ENCODE data around the gene MRPL19. TPM values are rescaled to one million over a fixed set of nuclear protein-coding genes. Genes with fewer than 3 reads are reported as not detected.

Gene MRPL19
- total and polyA plus RNA-seq, 2 experiments from 2014 or later = 65.5 to 149 TPM

- Histone ChIP-seq H3K27me3 (ENCODE audit: insufficient read depth) (no peaks in the 10 kb centered on the region), H4K20me1 (replicated peaks; ENCODE audit: insufficient read depth) (no peaks in the 10 kb centered on the region; the same call in 1 of the 2 replicates), H3K4me2 (no peak overlapping the region), H3K4me1 (ENCODE audit: insufficient read depth) (no peaks in the 10 kb centered on the region), H3F3A (replicated peaks; ENCODE audit: low read depth) (no peaks in the 10 kb centered on the region), H3K27ac (ENCODE audit: low read depth) (no peak overlapping the region), H2AFZ (no peak overlapping the region), H3K79me2 (replicated peaks; ENCODE audit: insufficient read depth) (no peaks in the 10 kb centered on the region), H3K36me3 (ENCODE audit: insufficient read depth) (no peaks in the 10 kb centered on the region), H3K4me3 (no peak overlapping the region), H3K9me2 (ENCODE audit: insufficient read depth) (peaks cover 7% of the 10 kb centered on the region; the same call in 1 of the 2 replicates)
- H3K4me3 Mint-ChIP-seq = no peak overlapping the region
- no peaks in the 10 kb centered on the region for H3K9me3 Mint-ChIP-seq
- H3K27ac Mint-ChIP-seq = no peak overlapping the region
- TF ChIP-seq POLR2AphosphoS5 (IDR thresholded peaks at IDR 0.05; ENCODE audit: low read depth) = no peak
- DNase-seq (ENCODE audit: low spot score) (no peak), ATAC-seq (no peak)
- no peaks in the 10 kb centered on the region for H3K4me1 Mint-ChIP-seq
- peaks cover 2% of the 10 kb centered on the region for H3K27me3 Mint-ChIP-seq (ENCODE audit: insufficient read depth, low read depth, poor library complexity)
- H3K36me3 Mint-ChIP-seq (ENCODE audit: low read depth) = no peaks in the 10 kb centered on the region
Observed at GRCh38 chr2:75619956-75620740, 26.4 kb upstream of the MRPL19 start.

DNA sequence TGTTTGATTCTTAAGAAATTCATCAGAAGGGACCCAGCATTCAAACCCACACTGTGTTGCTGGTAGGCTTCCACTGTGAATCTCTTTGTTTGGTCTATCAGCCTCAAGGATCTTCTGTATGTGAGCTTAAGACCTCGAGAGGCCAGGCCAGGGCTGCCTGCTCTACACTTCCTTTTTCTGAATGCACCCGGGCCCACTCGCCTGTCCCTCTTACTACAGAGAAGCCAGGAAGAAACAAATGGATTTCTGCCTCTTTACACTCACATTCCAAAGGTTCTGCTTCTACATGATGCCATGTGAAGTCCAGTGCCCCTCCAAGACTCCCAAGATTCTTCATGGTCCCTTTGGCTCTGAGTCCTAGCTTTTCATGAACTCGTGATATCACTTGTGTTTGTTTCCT lies 25.4 kb upstream of the MRPL19 start:
- no peak overlapping the region for H3K4me3 ChIP-seq
- H3F3A ChIP-seq (replicated peaks; ENCODE audit: low read depth) = no peaks in the 10 kb centered on the region
- no peaks in the 10 kb centered on the region for H3K4me1 Mint-ChIP-seq
- peaks cover 2% of the 10 kb centered on the region for H3K27me3 Mint-ChIP-seq (ENCODE audit: insufficient read depth, low read depth, poor library complexity)
- TF ChIP-seq ZNF331 (CRISPR knock-in tag; IDR thresholded peaks at IDR 0.05; ENCODE audit: low read depth) (no peak), POLR2AphosphoS5 (IDR thresholded peaks at IDR 0.05; ENCODE audit: low read depth) (no peak), CREB1 (CRISPR knock-in tag; IDR thresholded peaks at IDR 0.05; ENCODE audit: low read depth) (no peak), EZH2 (IDR thresholded peaks at IDR 0.05; ENCODE audit: low read depth, unreplicated experiment) (no peak), ZNF114 (CRISPR knock-in tag; IDR thresholded peaks at IDR 0.05) (no peak), JUNB (IDR thresholded peaks at IDR 0.05; ENCODE audit: unreplicated experiment) (no peak), STAT1 (IDR thresholded peaks at IDR 0.05; ENCODE audit: unreplicated experiment) (no peak)
- TF ChIP-seq, protein P1, sequence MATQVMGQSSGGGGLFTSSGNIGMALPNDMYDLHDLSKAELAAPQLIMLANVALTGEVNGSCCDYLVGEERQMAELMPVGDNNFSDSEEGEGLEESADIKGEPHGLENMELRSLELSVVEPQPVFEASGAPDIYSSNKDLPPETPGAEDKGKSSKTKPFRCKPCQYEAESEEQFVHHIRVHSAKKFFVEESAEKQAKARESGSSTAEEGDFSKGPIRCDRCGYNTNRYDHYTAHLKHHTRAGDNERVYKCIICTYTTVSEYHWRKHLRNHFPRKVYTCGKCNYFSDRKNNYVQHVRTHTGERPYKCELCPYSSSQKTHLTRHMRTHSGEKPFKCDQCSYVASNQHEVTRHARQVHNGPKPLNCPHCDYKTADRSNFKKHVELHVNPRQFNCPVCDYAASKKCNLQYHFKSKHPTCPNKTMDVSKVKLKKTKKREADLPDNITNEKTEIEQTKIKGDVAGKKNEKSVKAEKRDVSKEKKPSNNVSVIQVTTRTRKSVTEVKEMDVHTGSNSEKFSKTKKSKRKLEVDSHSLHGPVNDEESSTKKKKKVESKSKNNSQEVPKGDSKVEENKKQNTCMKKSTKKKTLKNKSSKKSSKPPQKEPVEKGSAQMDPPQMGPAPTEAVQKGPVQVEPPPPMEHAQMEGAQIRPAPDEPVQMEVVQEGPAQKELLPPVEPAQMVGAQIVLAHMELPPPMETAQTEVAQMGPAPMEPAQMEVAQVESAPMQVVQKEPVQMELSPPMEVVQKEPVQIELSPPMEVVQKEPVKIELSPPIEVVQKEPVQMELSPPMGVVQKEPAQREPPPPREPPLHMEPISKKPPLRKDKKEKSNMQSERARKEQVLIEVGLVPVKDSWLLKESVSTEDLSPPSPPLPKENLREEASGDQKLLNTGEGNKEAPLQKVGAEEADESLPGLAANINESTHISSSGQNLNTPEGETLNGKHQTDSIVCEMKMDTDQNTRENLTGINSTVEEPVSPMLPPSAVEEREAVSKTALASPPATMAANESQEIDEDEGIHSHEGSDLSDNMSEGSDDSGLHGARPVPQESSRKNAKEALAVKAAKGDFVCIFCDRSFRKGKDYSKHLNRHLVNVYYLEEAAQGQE (IDR thresholded peaks at IDR 0.05; ENCODE audit: unreplicated experiment) = no peak
- TF ChIP-seq, protein P2, sequence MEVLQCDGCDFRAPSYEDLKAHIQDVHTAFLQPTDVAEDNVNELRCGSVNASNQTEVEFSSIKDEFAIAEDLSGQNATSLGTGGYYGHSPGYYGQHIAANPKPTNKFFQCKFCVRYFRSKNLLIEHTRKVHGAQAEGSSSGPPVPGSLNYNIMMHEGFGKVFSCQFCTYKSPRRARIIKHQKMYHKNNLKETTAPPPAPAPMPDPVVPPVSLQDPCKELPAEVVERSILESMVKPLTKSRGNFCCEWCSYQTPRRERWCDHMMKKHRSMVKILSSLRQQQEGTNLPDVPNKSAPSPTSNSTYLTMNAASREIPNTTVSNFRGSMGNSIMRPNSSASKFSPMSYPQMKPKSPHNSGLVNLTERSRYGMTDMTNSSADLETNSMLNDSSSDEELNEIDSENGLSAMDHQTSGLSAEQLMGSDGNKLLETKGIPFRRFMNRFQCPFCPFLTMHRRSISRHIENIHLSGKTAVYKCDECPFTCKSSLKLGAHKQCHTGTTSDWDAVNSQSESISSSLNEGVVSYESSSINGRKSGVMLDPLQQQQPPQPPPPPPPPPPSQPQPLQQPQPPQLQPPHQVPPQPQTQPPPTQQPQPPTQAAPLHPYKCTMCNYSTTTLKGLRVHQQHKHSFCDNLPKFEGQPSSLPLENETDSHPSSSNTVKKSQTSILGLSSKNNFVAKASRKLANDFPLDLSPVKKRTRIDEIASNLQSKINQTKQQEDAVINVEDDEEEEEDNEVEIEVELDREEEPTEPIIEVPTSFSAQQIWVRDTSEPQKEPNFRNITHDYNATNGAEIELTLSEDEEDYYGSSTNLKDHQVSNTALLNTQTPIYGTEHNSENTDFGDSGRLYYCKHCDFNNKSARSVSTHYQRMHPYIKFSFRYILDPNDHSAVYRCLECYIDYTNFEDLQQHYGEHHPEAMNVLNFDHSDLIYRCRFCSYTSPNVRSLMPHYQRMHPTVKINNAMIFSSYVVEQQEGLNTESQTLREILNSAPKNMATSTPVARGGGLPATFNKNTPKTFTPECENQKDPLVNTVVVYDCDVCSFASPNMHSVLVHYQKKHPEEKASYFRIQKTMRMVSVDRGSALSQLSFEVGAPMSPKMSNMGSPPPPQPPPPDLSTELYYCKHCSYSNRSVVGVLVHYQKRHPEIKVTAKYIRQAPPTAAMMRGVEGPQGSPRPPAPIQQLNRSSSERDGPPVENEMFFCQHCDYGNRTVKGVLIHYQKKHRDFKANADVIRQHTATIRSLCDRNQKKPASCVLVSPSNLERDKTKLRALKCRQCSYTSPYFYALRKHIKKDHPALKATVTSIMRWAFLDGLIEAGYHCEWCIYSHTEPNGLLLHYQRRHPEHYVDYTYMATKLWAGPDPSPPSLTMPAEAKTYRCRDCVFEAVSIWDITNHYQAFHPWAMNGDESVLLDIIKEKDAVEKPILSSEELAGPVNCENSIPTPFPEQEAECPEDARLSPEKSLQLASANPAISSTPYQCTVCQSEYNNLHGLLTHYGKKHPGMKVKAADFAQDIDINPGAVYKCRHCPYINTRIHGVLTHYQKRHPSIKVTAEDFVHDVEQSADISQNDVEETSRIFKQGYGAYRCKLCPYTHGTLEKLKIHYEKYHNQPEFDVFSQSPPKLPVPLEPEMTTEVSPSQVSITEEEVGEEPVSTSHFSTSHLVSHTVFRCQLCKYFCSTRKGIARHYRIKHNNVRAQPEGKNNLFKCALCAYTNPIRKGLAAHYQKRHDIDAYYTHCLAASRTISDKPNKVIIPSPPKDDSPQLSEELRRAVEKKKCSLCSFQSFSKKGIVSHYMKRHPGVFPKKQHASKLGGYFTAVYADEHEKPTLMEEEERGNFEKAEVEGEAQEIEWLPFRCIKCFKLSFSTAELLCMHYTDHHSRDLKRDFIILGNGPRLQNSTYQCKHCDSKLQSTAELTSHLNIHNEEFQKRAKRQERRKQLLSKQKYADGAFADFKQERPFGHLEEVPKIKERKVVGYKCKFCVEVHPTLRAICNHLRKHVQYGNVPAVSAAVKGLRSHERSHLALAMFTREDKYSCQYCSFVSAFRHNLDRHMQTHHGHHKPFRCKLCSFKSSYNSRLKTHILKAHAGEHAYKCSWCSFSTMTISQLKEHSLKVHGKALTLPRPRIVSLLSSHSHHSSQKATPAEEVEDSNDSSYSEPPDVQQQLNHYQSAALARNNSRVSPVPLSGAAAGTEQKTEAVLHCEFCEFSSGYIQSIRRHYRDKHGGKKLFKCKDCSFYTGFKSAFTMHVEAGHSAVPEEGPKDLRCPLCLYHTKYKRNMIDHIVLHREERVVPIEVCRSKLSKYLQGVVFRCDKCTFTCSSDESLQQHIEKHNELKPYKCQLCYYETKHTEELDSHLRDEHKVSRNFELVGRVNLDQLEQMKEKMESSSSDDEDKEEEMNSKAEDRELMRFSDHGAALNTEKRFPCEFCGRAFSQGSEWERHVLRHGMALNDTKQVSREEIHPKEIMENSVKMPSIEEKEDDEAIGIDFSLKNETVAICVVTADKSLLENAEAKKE (CRISPR knock-in tag; IDR thresholded peaks at IDR 0.05) = no peak
- no peaks in the 10 kb centered on the region for H3K4me1 ChIP-seq (ENCODE audit: insufficient read depth)
- H3K9me2 ChIP-seq (ENCODE audit: insufficient read depth) = peaks cover 7% of the 10 kb centered on the region; the same call in 1 of the 2 replicates
- no peak for DNase-seq (ENCODE audit: low spot score)
- no peak overlapping the region for H3K27ac ChIP-seq (ENCODE audit: low read depth)
- no peaks in the 10 kb centered on the region for H3K9me3 Mint-ChIP-seq
- no peak overlapping the region for H3K4me3 Mint-ChIP-seq
- H3K36me3 Mint-ChIP-seq (ENCODE audit: low read depth) = no peaks in the 10 kb centered on the region
- no peak overlapping the region for H3K4me2 ChIP-seq
- no peaks in the 10 kb centered on the region; the same call in 1 of the 2 replicates for H4K20me1 ChIP-seq (replicated peaks; ENCODE audit: insufficient read depth)
- no peaks in the 10 kb centered on the region for H3K79me2 ChIP-seq (replicated peaks; ENCODE audit: insufficient read depth)
- no peak overlapping the region for H3K27ac Mint-ChIP-seq
- H2AFZ ChIP-seq = peak overlapping the region; percentile 29; the same call in 1 of the 2 replicates
- no peaks in the 10 kb centered on the region for H3K36me3 ChIP-seq (ENCODE audit: insufficient read depth)
- H3K27me3 ChIP-seq (ENCODE audit: insufficient read depth) = no peaks in the 10 kb centered on the region
- ATAC-seq = no peak

All from GM23338 (cell line).